ENCODE measurements around the gene PDE4A. TPM values are rescaled to one million over a fixed set of nuclear protein-coding genes. Genes with fewer than 3 reads are reported as not detected.

Gene PDE4A
- total RNA-seq, 1 donor: 5.1 TPM

DNA sequence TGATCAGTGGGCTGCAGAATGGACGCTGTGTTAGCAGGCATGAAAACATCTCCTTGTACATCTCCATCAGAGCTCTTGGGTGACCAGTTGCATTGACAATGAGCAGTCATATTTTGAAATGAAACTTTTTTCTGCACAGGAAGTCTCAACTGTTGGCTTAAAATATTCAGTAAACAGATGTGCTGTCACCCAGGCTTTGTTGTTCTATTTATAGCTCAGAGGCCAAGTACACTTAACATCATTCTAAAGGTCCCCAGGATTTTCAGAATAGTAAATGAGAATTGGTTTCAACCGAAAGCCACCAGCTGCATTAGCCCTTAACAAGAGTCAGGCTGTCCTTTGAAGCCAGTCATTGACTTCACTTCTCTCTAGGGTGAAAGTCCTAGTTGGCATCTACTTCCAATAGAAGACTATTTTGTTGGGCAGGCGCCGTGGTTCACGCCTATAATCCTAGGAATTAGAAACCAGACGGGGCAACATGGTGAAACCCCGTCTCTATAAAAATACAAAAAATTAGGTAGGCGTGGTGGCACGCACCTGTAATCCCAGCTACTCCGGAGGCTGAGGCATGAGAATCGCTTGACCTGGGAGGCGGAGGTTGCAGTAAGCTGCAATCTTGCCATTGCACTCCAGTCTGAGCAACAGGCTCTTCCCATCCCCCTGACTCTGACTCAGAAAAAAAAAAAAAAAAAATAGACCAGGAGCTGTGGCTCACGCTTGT is 7.9 kb upstream of the PDE4A start:
- H3K4me1 ChIP-seq (ENCODE audit: insufficient read depth, low read length): peaks cover 24% of the 10 kb centered on the region
- TF ChIP-seq, protein P1, sequence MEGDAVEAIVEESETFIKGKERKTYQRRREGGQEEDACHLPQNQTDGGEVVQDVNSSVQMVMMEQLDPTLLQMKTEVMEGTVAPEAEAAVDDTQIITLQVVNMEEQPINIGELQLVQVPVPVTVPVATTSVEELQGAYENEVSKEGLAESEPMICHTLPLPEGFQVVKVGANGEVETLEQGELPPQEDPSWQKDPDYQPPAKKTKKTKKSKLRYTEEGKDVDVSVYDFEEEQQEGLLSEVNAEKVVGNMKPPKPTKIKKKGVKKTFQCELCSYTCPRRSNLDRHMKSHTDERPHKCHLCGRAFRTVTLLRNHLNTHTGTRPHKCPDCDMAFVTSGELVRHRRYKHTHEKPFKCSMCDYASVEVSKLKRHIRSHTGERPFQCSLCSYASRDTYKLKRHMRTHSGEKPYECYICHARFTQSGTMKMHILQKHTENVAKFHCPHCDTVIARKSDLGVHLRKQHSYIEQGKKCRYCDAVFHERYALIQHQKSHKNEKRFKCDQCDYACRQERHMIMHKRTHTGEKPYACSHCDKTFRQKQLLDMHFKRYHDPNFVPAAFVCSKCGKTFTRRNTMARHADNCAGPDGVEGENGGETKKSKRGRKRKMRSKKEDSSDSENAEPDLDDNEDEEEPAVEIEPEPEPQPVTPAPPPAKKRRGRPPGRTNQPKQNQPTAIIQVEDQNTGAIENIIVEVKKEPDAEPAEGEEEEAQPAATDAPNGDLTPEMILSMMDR (IDR thresholded peaks at IDR 0.05; ENCODE audit: extremely low read depth, low read depth, low read length): no peak
- no peak for DNase-seq (ENCODE audit: insufficient read length, low spot score, missing footprints)
- peaks cover 4% of the 10 kb centered on the region for H4K20me1 ChIP-seq (ENCODE audit: insufficient read depth, low read length)
- H3K9me3 ChIP-seq (ENCODE audit: low read depth, low read length): no peaks in the 10 kb centered on the region
- no peak overlapping the region for H3K27ac ChIP-seq (ENCODE audit: low read depth, low read length)
- no peak overlapping the region for H3K4me3 ChIP-seq (ENCODE audit: insufficient read depth, low read length)
- peaks cover 8% of the 10 kb centered on the region for H3K27me3 ChIP-seq (ENCODE audit: insufficient read depth, low read length)
- no peak overlapping the region for H3K4me2 ChIP-seq (ENCODE audit: insufficient read depth, low read length)
- no peak overlapping the region for H2AFZ ChIP-seq (ENCODE audit: low read length)
- H3K36me3 ChIP-seq (ENCODE audit: insufficient read depth, low read length): no peaks in the 10 kb centered on the region
- no peaks in the 10 kb centered on the region for H3K79me2 ChIP-seq (ENCODE audit: insufficient read depth, low read length)

DNA sequence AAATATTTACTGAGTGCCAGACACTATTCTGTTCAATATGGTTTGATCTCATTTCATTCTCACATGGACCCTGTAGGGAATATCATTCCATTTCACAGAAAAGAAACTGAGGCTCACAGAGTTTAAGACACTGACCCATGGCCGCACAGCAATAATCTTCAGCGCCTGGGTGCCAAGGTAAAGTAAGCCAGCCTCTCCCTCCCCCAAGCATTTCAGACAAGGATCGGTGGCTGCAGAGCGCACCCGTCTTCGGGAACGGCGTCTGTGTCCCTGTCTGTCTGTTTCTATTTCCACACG is 4.3 kb upstream of the PDE4A start:
- H3K4me3 ChIP-seq (ENCODE audit: insufficient read depth, low read length): peak overlapping the region; percentile 85
- peak overlapping the region; percentile 98 for H3K4me2 ChIP-seq (ENCODE audit: insufficient read depth, low read length)
- TF ChIP-seq, protein P1 (IDR thresholded peaks at IDR 0.05; ENCODE audit: extremely low read depth, low read depth, low read length): no peak
- H3K4me1 ChIP-seq (ENCODE audit: insufficient read depth, low read length): peaks cover 30% of the 10 kb centered on the region
- peaks cover 4% of the 10 kb centered on the region for H4K20me1 ChIP-seq (ENCODE audit: insufficient read depth, low read length)
- H3K27ac ChIP-seq (ENCODE audit: low read depth, low read length): peak overlapping the region; percentile 68
- H3K27me3 ChIP-seq (ENCODE audit: insufficient read depth, low read length): peaks cover 38% of the 10 kb centered on the region
- no peaks in the 10 kb centered on the region for H3K36me3 ChIP-seq (ENCODE audit: insufficient read depth, low read length)
- H3K79me2 ChIP-seq (ENCODE audit: insufficient read depth, low read length): no peaks in the 10 kb centered on the region
- peak overlapping the region; percentile 99 for H2AFZ ChIP-seq (ENCODE audit: low read length)
- no peak for DNase-seq (ENCODE audit: insufficient read length, low spot score, missing footprints)
- no peaks in the 10 kb centered on the region for H3K9me3 ChIP-seq (ENCODE audit: low read depth, low read length)

DNA sequence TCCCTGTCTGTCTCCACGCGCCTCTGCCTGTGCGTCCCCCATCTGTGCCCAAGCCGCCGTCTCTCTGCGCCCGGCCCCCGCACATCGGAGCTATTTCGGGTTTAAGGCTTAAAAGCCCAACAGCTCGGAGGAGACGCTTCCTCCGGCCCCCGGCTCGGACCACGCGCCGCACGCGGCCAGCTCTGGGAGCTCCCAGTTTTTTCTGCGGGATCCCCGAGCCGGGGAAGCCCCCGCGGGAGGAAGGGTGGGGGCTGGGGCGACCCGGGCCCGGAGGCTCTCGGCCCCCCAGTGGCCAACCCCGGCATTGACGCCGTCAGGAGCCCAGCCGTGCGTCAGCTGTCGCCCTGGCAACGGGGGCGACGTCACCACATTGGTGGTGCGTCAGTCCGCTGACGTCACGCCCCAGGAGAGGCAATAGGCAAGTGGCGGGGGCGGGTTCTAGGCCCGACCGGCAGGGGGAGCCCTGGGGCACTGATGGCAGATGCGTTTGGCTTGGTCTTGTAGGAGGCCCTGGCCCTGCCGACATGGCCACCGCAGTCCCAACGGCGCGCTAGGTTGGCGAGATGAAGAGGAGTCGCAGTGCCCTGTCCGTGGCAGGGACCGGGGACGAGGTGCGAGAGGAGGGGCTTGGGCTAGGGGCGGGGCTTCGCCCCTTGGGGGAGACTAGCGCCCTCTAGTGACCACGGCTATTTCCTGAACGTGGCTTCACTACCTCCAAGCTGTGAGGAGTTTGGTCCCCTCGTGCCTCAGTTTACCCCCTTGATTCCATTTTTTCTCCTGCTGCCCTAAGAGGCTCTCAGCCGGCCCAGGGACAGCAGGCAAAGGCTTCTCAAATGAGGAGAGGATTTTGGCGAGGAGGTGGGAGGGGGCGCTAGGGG is 3.7 kb upstream of the PDE4A start:
- no peaks in the 10 kb centered on the region for H3K36me3 ChIP-seq (ENCODE audit: insufficient read depth, low read length)
- peaks cover 44% of the 10 kb centered on the region for H3K27me3 ChIP-seq (ENCODE audit: insufficient read depth, low read length)
- H4K20me1 ChIP-seq (ENCODE audit: insufficient read depth, low read length): peaks cover 5% of the 10 kb centered on the region
- peak overlapping the region; percentile 98 for H3K4me2 ChIP-seq (ENCODE audit: insufficient read depth, low read length)
- H2AFZ ChIP-seq (ENCODE audit: low read length): peak overlapping the region; percentile 99
- peaks cover 30% of the 10 kb centered on the region for H3K4me1 ChIP-seq (ENCODE audit: insufficient read depth, low read length)
- H3K27ac ChIP-seq (ENCODE audit: low read depth, low read length): peak overlapping the region; percentile 68
- peak; percentile 100 for DNase-seq (ENCODE audit: insufficient read length, low spot score, missing footprints)
- no peaks in the 10 kb centered on the region for H3K79me2 ChIP-seq (ENCODE audit: insufficient read depth, low read length)
- peak overlapping the region; percentile 85 for H3K4me3 ChIP-seq (ENCODE audit: insufficient read depth, low read length)
- TF ChIP-seq, protein P1 (IDR thresholded peaks at IDR 0.05; ENCODE audit: extremely low read depth, low read depth, low read length): peak; percentile 74
- H3K9me3 ChIP-seq (ENCODE audit: low read depth, low read length): no peaks in the 10 kb centered on the region

All from osteoblast (primary cell).